Aorta (tissue), 5 donors: ENCODE measurements around the gene DARS1. TPM values are rescaled to one million over a fixed set of nuclear protein-coding genes. Genes with fewer than 3 reads are reported as not detected.
A peak's percentile ranks its signal among the peaks of the same experiment; 100 is the strongest.
"Not testable (repeated sequence)": the region's sequence is repeated elsewhere in the genome, so short reads cannot be mapped to it uniquely, and the experiment has no call there.

Source experiments
- ATAC-seq: fragments of 200-7000 bp; cut with Tn5 transposase; one replicate; pipeline ENCODE4 v1.9.1; 2022; ENCODE audit warnings: moderate library complexity; ENCODE audit not compliant: low FRiP score
- DNase-seq, 2 donors: peaks; one replicate each; pipeline ENCODE4 v3.0.0-alpha.2; 2020
- H3K27ac ChIP-seq, 2 donors: one replicate each; pipeline ENCODE4 v1.5.1; 2013; ENCODE audit warnings: low read length in 2 of 2, mild to moderate bottlenecking in 2 of 2, moderate library complexity in 2 of 2, control low read depth in 1 of 2, inconsistent platforms in 1 of 2, low read depth in 1 of 2
- H3K27me3 ChIP-seq, 2 donors: one replicate each; pipeline ENCODE4 v1.6.1; 2013; ENCODE audit warnings: control low read depth in 1 of 2, low read length in 1 of 2, mild to moderate bottlenecking in 1 of 2, moderate library complexity in 1 of 2; ENCODE audit not compliant: insufficient read depth in 2 of 2, control insufficient read depth in 1 of 2
- H3K36me3 ChIP-seq, 2 donors: one replicate each; pipeline ENCODE4 v1.6.1; 2013; ENCODE audit warnings: control low read depth in 1 of 2, low read length in 1 of 2, mild to moderate bottlenecking in 1 of 2; ENCODE audit not compliant: insufficient read depth in 2 of 2, control insufficient read depth in 1 of 2
- H3K4me1 ChIP-seq, 2 donors: one replicate each; pipeline ENCODE4 v1.6.1; 2013; ENCODE audit warnings: low read length in 2 of 2, control low read depth in 1 of 2, mild to moderate bottlenecking in 1 of 2, moderate library complexity in 1 of 2; ENCODE audit not compliant: insufficient read depth in 2 of 2, control insufficient read depth in 1 of 2
- H3K4me3 ChIP-seq, 2 donors: one replicate each; pipeline ENCODE4 v1.5.1; 2013; ENCODE audit warnings: low read length in 2 of 2, control low read depth in 1 of 2, mild to moderate bottlenecking in 1 of 2
- H3K9me3 ChIP-seq: one replicate; pipeline ENCODE4 v1.6.1; 2013; ENCODE audit warnings: mild to moderate bottlenecking, low read length; ENCODE audit not compliant: control insufficient read depth
- whole genome bisulfite sequencing, 2 donors: extraction: QIAGEN DNeasy Blood & Tissue Kit; methylation state at CpG; one replicate each; pipeline ENCODE4 v1.1.7; 2013; 5-methylcytosine and 5-hydroxymethylcytosine counted together
- intact Hi-C, 2 donors: fragments of 100-400 bp; cut with DNase I; formaldehyde crosslinking; loops; one replicate each; pipeline versions ENCODE4 v1.14.2 to v1.15.0; 2022
- polyA plus RNA-seq, 2 donors: library from polyadenylated mRNA; stranded (reverse); fragments of 200-250 nt; gene quantifications; one replicate each; pipeline ENCODE4 v1.2.3, GENCODE V29; 2013
- total RNA-seq, 2 donors: library from RNA; stranded (reverse); fragmentation: NEBNext Ultra II Directional; extraction: Animal tissue kit (Norgen Biotek cat#: 25700); gene quantifications; one replicate each; pipeline ENCODE4 v1.2.1, GENCODE V29; 2021
- donor health status: healthy with polysubstance abuse.
- donor health status: Bipolar disorder and iron deficiency.
- donor health status: DM: no; HTN: no; CAD: no.
- donor health status: DM: no; HTN: no; CAD: no.
- donor health status: DM: yes; HTN: yes; CAD: no.

Gene DARS1
- total and polyA plus RNA-seq, 4 donors, result 42.8 to 67.7 (median 53.4) TPM

- no peak for DNase-seq
- H3K27me3 ChIP-seq, result no peaks in the 10 kb centered on the region
- H3K4me1 ChIP-seq, result no peaks in the 10 kb centered on the region
- ATAC-seq, result no peak
- WGBS, 2 donors, result 12 to 13% methylated on average over 6 of the region's 6 CpGs
- H3K9me3 ChIP-seq, result no peaks in the 10 kb centered on the region
- peak overlapping the region; percentile 36 to 71 for H3K4me3 ChIP-seq
- no peak overlapping the region for H3K27ac ChIP-seq
- intact Hi-C loops, result loop anchor here in 1 of 2 donors (5.0 kb wide), 1 partner anchor 107 kb away; the partner anchor contains the start of gene MCM6
- H3K36me3 ChIP-seq, result peaks cover 0 to 2% of the 10 kb centered on the region in 2 donors
Measured at GRCh38 chr2:135984199-135985017, 1.0 kb downstream of the DARS1 start.

- DNase-seq (no peak), ATAC-seq (no peak)
- Histone ChIP-seq H3K27ac (no peak overlapping the region), H3K27me3 (no peaks in the 10 kb centered on the region), H3K36me3 (peaks cover 2 to 5% of the 10 kb centered on the region in 2 donors), H3K4me3 (no peak overlapping the region), H3K9me3 (no peaks in the 10 kb centered on the region), H3K4me1 (no peaks in the 10 kb centered on the region)
- 66 to 67% methylated on average over 5 of the region's 5 CpGs for WGBS, 2 donors
- intact Hi-C loops, result no loop called here
Measured at GRCh38 chr2:135980434-135981079, 4.9 kb downstream of the DARS1 start.

GRCh38 chr2:135975702-135976101, 9.7 kb downstream of the DARS1 start:
- Histone ChIP-seq H3K27me3 (no peaks in the 10 kb centered on the region), H3K9me3 (no peaks in the 10 kb centered on the region), H3K4me1 (no peaks in the 10 kb centered on the region), H3K4me3 (no peak overlapping the region), H3K36me3 (peaks cover 2 to 9% of the 10 kb centered on the region in 2 donors), H3K27ac (no peak overlapping the region)
- WGBS, 2 donors, result 85 to 98% methylated on average over 2 of the region's 2 CpGs
- DNase-seq (no peak), ATAC-seq (no peak)
- intact Hi-C loops, result no loop called here

GRCh38 chr2:135974036-135974435, 11.4 kb downstream of the DARS1 start:
- Histone ChIP-seq H3K36me3 (peaks cover 0 to 9% of the 10 kb centered on the region in 2 donors), H3K27ac (no peak overlapping the region), H3K4me1 (no peaks in the 10 kb centered on the region), H3K4me3 (no peak overlapping the region), H3K27me3 (no peaks in the 10 kb centered on the region), H3K9me3 (no peaks in the 10 kb centered on the region)
- intact Hi-C loops, result no loop called here
- 78% methylated on average over 5 of the region's 5 CpGs for WGBS, 2 donors
- ATAC-seq, result no peak
- DNase-seq, result no peak

GRCh38 chr2:135969655-135970387, 15.6 kb downstream of the DARS1 start:
- no peak overlapping the region for H3K27ac ChIP-seq
- no peak for ATAC-seq
- DNase-seq, result no peak
- H3K4me3 ChIP-seq, result no peak overlapping the region
- peaks cover 0 to 2% of the 10 kb centered on the region in 2 donors for H3K4me1 ChIP-seq
- H3K9me3 ChIP-seq, result no peaks in the 10 kb centered on the region
- WGBS, 2 donors, result 80 to 86% methylated on average over 4 of the region's 4 CpGs
- no peaks in the 10 kb centered on the region for H3K27me3 ChIP-seq
- intact Hi-C loops, result no loop called here
- H3K36me3 ChIP-seq, result peaks cover 0 to 4% of the 10 kb centered on the region in 2 donors

GRCh38 chr2:135965756-135966155, 19.7 kb downstream of the DARS1 start:
- peaks cover 0 to 4% of the 10 kb centered on the region in 2 donors for H3K36me3 ChIP-seq
- H3K4me1 ChIP-seq, result peaks cover 0 to 2% of the 10 kb centered on the region in 2 donors
- H3K27me3 ChIP-seq, result no peaks in the 10 kb centered on the region
- no peak for DNase-seq
- no peak overlapping the region for H3K27ac ChIP-seq
- H3K9me3 ChIP-seq, result no peaks in the 10 kb centered on the region
- no peak overlapping the region for H3K4me3 ChIP-seq
- no peak for ATAC-seq
- WGBS, 2 donors, result 97 to 100% methylated on average over 1 of the region's 1 CpG
- intact Hi-C loops, result no loop called here

GRCh38 chr2:135964404-135964803, 21.0 kb downstream of the DARS1 start:
- H3K4me3 ChIP-seq, H3K4me1 ChIP-seq, ATAC-seq, DNase-seq, H3K27me3 ChIP-seq, H3K36me3 ChIP-seq, H3K27ac ChIP-seq, intact Hi-C loops, H3K9me3 ChIP-seq: not testable (repeated sequence)
- WGBS, 2 donors, result 91 to 92% methylated on average over 11 of the region's 11 CpGs

- WGBS, 2 donors, result 60 to 76% methylated on average over 11 of the region's 11 CpGs
- Histone ChIP-seq H3K27me3 (no peaks in the 10 kb centered on the region), H3K9me3 (no peaks in the 10 kb centered on the region), H3K4me3 (no peak overlapping the region), H3K36me3 (peaks cover 0 to 6% of the 10 kb centered on the region in 2 donors), H3K4me1 (peaks cover 0 to 1% of the 10 kb centered on the region in 2 donors), H3K27ac (no peak overlapping the region)
- intact Hi-C loops, result no loop called here
- no peak for ATAC-seq
- peak in 1 of 2 donors; percentile 30 for DNase-seq
Measured at GRCh38 chr2:135963841-135964240, 21.6 kb downstream of the DARS1 start.
